ENCODE data around the gene IER5. TPM values are rescaled to one million over a fixed set of nuclear protein-coding genes. Genes with fewer than 3 reads are reported as not detected.

Gene IER5
- total RNA-seq, 2 donors from 2014 or later: 25.6 to 55.1 TPM

- no peak overlapping the region for H3K27ac ChIP-seq
- H3K27me3 ChIP-seq: no peaks in the 10 kb centered on the region
- no peaks in the 10 kb centered on the region for H3K9me3 ChIP-seq
- TF ChIP-seq CTCF (IDR thresholded peaks at IDR 0.05): no peak
- no peaks in the 10 kb centered on the region for H3K36me3 ChIP-seq
- peaks cover 0 to 43% of the 10 kb centered on the region in 2 donors for H3K4me1 ChIP-seq
- DNase-seq (ENCODE audit: low spot score): no peak
- H3K4me3 ChIP-seq: no peak overlapping the region
These were observed 38.5 kb downstream of the IER5 start for GRCh38 chr1:181126871-181127587.

GRCh38 chr1:181127898-181128453 lies 39.5 kb downstream of the IER5 start:
- TF ChIP-seq CTCF (IDR thresholded peaks at IDR 0.05): no peak
- Histone ChIP-seq H3K27ac (peak overlapping the region; percentile 8 to 53), H3K4me3 (no peak overlapping the region), H3K27me3 (no peaks in the 10 kb centered on the region), H3K4me1 (peaks cover 0 to 43% of the 10 kb centered on the region in 2 donors), H3K9me3 (no peaks in the 10 kb centered on the region), H3K36me3 (no peaks in the 10 kb centered on the region)
- DNase-seq (ENCODE audit: low spot score): no peak

GRCh38 chr1:181128592-181129497 lies 40.3 kb downstream of the IER5 start:
- no peak for DNase-seq (ENCODE audit: low spot score)
- no peak for TF ChIP-seq CTCF (IDR thresholded peaks at IDR 0.05)
- H3K4me3 ChIP-seq: no peak overlapping the region
- H3K27ac ChIP-seq: peak overlapping the region; percentile 8 to 53
- H3K27me3 ChIP-seq: no peaks in the 10 kb centered on the region
- H3K9me3 ChIP-seq: no peaks in the 10 kb centered on the region
- no peaks in the 10 kb centered on the region for H3K36me3 ChIP-seq
- H3K4me1 ChIP-seq: peaks cover 0 to 43% of the 10 kb centered on the region in 2 donors

GRCh38 chr1:181129771-181130606 lies 41.5 kb downstream of the IER5 start:
- TF ChIP-seq CTCF (IDR thresholded peaks at IDR 0.05): no peak
- Histone ChIP-seq H3K9me3 (no peaks in the 10 kb centered on the region), H3K36me3 (no peaks in the 10 kb centered on the region), H3K27me3 (no peaks in the 10 kb centered on the region), H3K4me3 (no peak overlapping the region), H3K4me1 (peaks cover 0 to 49% of the 10 kb centered on the region in 2 donors), H3K27ac (no peak overlapping the region)
- DNase-seq (ENCODE audit: low spot score): no peak

GRCh38 chr1:181131255-181131941 lies 42.9 kb downstream of the IER5 start:
- no peak for TF ChIP-seq CTCF (IDR thresholded peaks at IDR 0.05)
- Histone ChIP-seq H3K4me1 (peaks cover 0 to 63% of the 10 kb centered on the region in 2 donors), H3K27ac (no peak overlapping the region), H3K27me3 (no peaks in the 10 kb centered on the region), H3K9me3 (no peaks in the 10 kb centered on the region), H3K36me3 (no peaks in the 10 kb centered on the region), H3K4me3 (no peak overlapping the region)
- DNase-seq (ENCODE audit: low spot score): no peak
